HEK293T (cell line): Measurements from ENCODE around the gene SKOR1.
A peak's percentile ranks its signal among the peaks of the same experiment; 100 is the strongest.

ENCODE experiments used
- CTBP1 ChIP-seq: fragments of 450-650 bp; IDR thresholded peaks from 2 replicates; pipeline ENCODE4 v1.6.1; 2016; ENCODE audit warnings: borderline replicate concordance
- ELF4 ChIP-seq: fragments of 450-650 bp; IDR thresholded peaks from 2 replicates; pipeline ENCODE4 v1.6.1; 2017; ENCODE audit warnings: antibody characterized with exemption
- FOXA1 ChIP-seq: fragments of 450-650 bp; IDR thresholded peaks from 2 replicates; pipeline ENCODE4 v1.6.1; 2016; ENCODE audit warnings: mild to moderate bottlenecking
- FOXK2 ChIP-seq: fragments of 450-650 bp; IDR thresholded peaks from 2 replicates; pipeline ENCODE4 v1.6.1; 2016; ENCODE audit warnings: mild to moderate bottlenecking
- FOXM1 ChIP-seq: fragments of 450-650 bp; IDR thresholded peaks from 2 replicates; pipeline ENCODE4 v1.6.1; 2017; ENCODE audit warnings: mild to moderate bottlenecking, borderline replicate concordance
- HDGF ChIP-seq: fragments of 450-650 bp; IDR thresholded peaks from 2 replicates; pipeline ENCODE4 v1.6.1; 2017; ENCODE audit warnings: antibody characterized with exemption, borderline replicate concordance
- L3MBTL2 ChIP-seq: fragments of 450-650 bp; conservative IDR thresholded peaks from 2 replicates; pipeline ENCODE4 v1.6.1; 2016; ENCODE audit warnings: mild to moderate bottlenecking
- NFRKB ChIP-seq: fragments of 450-650 bp; IDR thresholded peaks from 2 replicates; pipeline ENCODE4 v1.6.1; 2016; ENCODE audit warnings: mild to moderate bottlenecking, moderate library complexity
- PKNOX1 ChIP-seq: fragments of 450-650 bp; IDR thresholded peaks from 2 replicates; pipeline ENCODE4 v1.6.1; 2016
- SP1 ChIP-seq: fragments of 450-650 bp; IDR thresholded peaks from 2 replicates; pipeline ENCODE4 v1.6.1; 2017
- SUZ12 ChIP-seq: fragments of 450-650 bp; IDR thresholded peaks from 2 replicates; pipeline ENCODE4 v1.6.1; 2016; ENCODE audit warnings: mild to moderate bottlenecking
- TARDBP ChIP-seq: fragments of 450-650 bp; IDR thresholded peaks from 2 replicates; pipeline ENCODE4 v1.6.1; 2016
- ZNF384 ChIP-seq: fragments of 450-650 bp; IDR thresholded peaks from 2 replicates; pipeline ENCODE4 v1.6.1; 2016

- TF ChIP-seq NFRKB (no peak), FOXK2 (no peak), FOXA1 (no peak), SP1 (no peak), ELF4 (no peak), HDGF (no peak), L3MBTL2 (no peak), CTBP1 (no peak), FOXM1 (no peak), ZNF384 (0 out of 2 replicates have a peak, but pooled peaks have one; percentile 32), TARDBP (no peak), PKNOX1 (no peak), SUZ12 (no peak)
Observed at GRCh38 chr15:67859331-67859946, 34.1 kb downstream of the SKOR1 start.
